Stimulated activated memory B cell treated with anti-CD40 and anti-IgM and Interleukin-4, amounts not matched to agents 10 μg/mL and 1 μg/mL and 100 μg/mL, for 72 hours (primary cell): ENCODE measurements around the gene FMO1.

Source experiments
- ATAC-seq: fragments of 150-1000 bp; cut with Tn5 transposase; 2 replicates; pipeline ENCODE4 v1.10.0; 2021
- H3K27ac Mint-ChIP-seq: one replicate; pipeline ENCODE4 v1.8.0; 2022; ENCODE audit warnings: mild to moderate bottlenecking, mixed read lengths
- H3K27me3 Mint-ChIP-seq: one replicate; pipeline ENCODE4 v1.8.0; 2022; ENCODE audit warnings: mixed read lengths
- H3K36me3 Mint-ChIP-seq: one replicate; pipeline ENCODE4 v1.8.0; 2022; ENCODE audit warnings: mixed read lengths
- H3K4me1 Mint-ChIP-seq: one replicate; pipeline ENCODE4 v1.8.0; 2022; ENCODE audit warnings: mixed read lengths
- H3K4me3 Mint-ChIP-seq: one replicate; pipeline ENCODE4 v1.8.0; 2022; ENCODE audit warnings: mild to moderate bottlenecking, moderate library complexity, mixed read lengths
- H3K9me3 Mint-ChIP-seq: one replicate; pipeline ENCODE4 v1.8.0; 2022; ENCODE audit warnings: mixed read lengths

The FMO1 gene

GRCh38 chr1:171248302-171248701, at the start of gene FMO1:
Gene FMO1 (plus strand): TSS chr1:171248494. CDS start chr1:171258088, 9,594 bp downstream.
- Mint-ChIP-seq H3K4me1 (peaks cover 21% of the 10 kb centered on the region), H3K27me3 (peaks cover 13% of the 10 kb centered on the region)
- ATAC-seq, result no peak

GRCh38 chr1:171204296-171204695, 44.0 kb upstream of the FMO1 start:
- no peaks in the 10 kb centered on the region for H3K36me3 Mint-ChIP-seq
- no peaks in the 10 kb centered on the region for H3K9me3 Mint-ChIP-seq
- no peak overlapping the region for H3K4me3 Mint-ChIP-seq
- H3K27me3 Mint-ChIP-seq, result no peaks in the 10 kb centered on the region
- no peak overlapping the region for H3K27ac Mint-ChIP-seq
- no peak for ATAC-seq
- no peaks in the 10 kb centered on the region for H3K4me1 Mint-ChIP-seq

More at GRCh38 chr1:171248302-171248701, at the start of gene FMO1:
- Mint-ChIP-seq H3K36me3 (no peaks in the 10 kb centered on the region), H3K9me3 (no peaks in the 10 kb centered on the region), H3K4me3 (no peak within 1 kb of the TSS), H3K27ac (no peak within 1 kb of the TSS)

- Mint-ChIP-seq H3K27me3 (no peaks in the 10 kb centered on the region), H3K9me3 (no peaks in the 10 kb centered on the region), H3K36me3 (no peaks in the 10 kb centered on the region), H3K4me1 (no peaks in the 10 kb centered on the region), H3K27ac (no peak overlapping the region), H3K4me3 (no peak overlapping the region)
- no peak for ATAC-seq
These were observed 41.9 kb upstream of the FMO1 start for GRCh38 chr1:171206204-171206977.

- no peak for ATAC-seq
- Mint-ChIP-seq H3K9me3 (no peaks in the 10 kb centered on the region), H3K27ac (no peak overlapping the region), H3K27me3 (no peaks in the 10 kb centered on the region), H3K4me1 (no peaks in the 10 kb centered on the region), H3K4me3 (no peak overlapping the region), H3K36me3 (no peaks in the 10 kb centered on the region)
These were observed 41.3 kb upstream of the FMO1 start for GRCh38 chr1:171206978-171207355.

- Mint-ChIP-seq H3K9me3 (no peaks in the 10 kb centered on the region), H3K4me3 (no peak overlapping the region), H3K36me3 (no peaks in the 10 kb centered on the region), H3K27me3 (no peaks in the 10 kb centered on the region), H3K27ac (no peak overlapping the region), H3K4me1 (no peaks in the 10 kb centered on the region)
- peak; percentile 24 for ATAC-seq
These were observed 40.9 kb upstream of the FMO1 start for GRCh38 chr1:171207377-171207776.

- Mint-ChIP-seq H3K36me3 (no peaks in the 10 kb centered on the region), H3K4me3 (no peak overlapping the region), H3K4me1 (peaks cover 6% of the 10 kb centered on the region), H3K27ac (no peak overlapping the region), H3K27me3 (no peaks in the 10 kb centered on the region), H3K9me3 (no peaks in the 10 kb centered on the region)
- no peak for ATAC-seq
These were observed 37.9 kb upstream of the FMO1 start for GRCh38 chr1:171210355-171210754.

GRCh38 chr1:171212607-171213351, 35.5 kb upstream of the FMO1 start:
- ATAC-seq, result peak; percentile 57
- H3K36me3 Mint-ChIP-seq, result no peaks in the 10 kb centered on the region
- H3K9me3 Mint-ChIP-seq, result no peaks in the 10 kb centered on the region
- H3K27ac Mint-ChIP-seq, result no peak overlapping the region
- peaks cover 6% of the 10 kb centered on the region for H3K4me1 Mint-ChIP-seq
- no peaks in the 10 kb centered on the region for H3K27me3 Mint-ChIP-seq
- H3K4me3 Mint-ChIP-seq, result no peak overlapping the region

- no peak for ATAC-seq
- Mint-ChIP-seq H3K36me3 (no peaks in the 10 kb centered on the region), H3K9me3 (no peaks in the 10 kb centered on the region), H3K27me3 (no peaks in the 10 kb centered on the region), H3K4me3 (no peak overlapping the region), H3K4me1 (peaks cover 6% of the 10 kb centered on the region), H3K27ac (no peak overlapping the region)
These were observed 34.5 kb upstream of the FMO1 start for GRCh38 chr1:171213559-171214454.

GRCh38 chr1:171217658-171218443, 30.4 kb upstream of the FMO1 start:
- H3K36me3 Mint-ChIP-seq, result no peaks in the 10 kb centered on the region
- no peak overlapping the region for H3K27ac Mint-ChIP-seq
- H3K4me3 Mint-ChIP-seq, result no peak overlapping the region
- no peak for ATAC-seq
- no peaks in the 10 kb centered on the region for H3K9me3 Mint-ChIP-seq
- peaks cover 3% of the 10 kb centered on the region for H3K4me1 Mint-ChIP-seq
- no peaks in the 10 kb centered on the region for H3K27me3 Mint-ChIP-seq

GRCh38 chr1:171218661-171219060, 29.6 kb upstream of the FMO1 start:
- no peak for ATAC-seq
- H3K27ac Mint-ChIP-seq, result no peak overlapping the region
- H3K36me3 Mint-ChIP-seq, result no peaks in the 10 kb centered on the region
- no peaks in the 10 kb centered on the region for H3K4me1 Mint-ChIP-seq
- H3K4me3 Mint-ChIP-seq, result no peak overlapping the region
- H3K9me3 Mint-ChIP-seq, result no peaks in the 10 kb centered on the region
- H3K27me3 Mint-ChIP-seq, result no peaks in the 10 kb centered on the region

GRCh38 chr1:171219346-171220080, 28.8 kb upstream of the FMO1 start:
- Mint-ChIP-seq H3K36me3 (no peaks in the 10 kb centered on the region), H3K27me3 (no peaks in the 10 kb centered on the region), H3K27ac (no peak overlapping the region), H3K9me3 (no peaks in the 10 kb centered on the region), H3K4me3 (no peak overlapping the region), H3K4me1 (no peaks in the 10 kb centered on the region)
- no peak for ATAC-seq

- Mint-ChIP-seq H3K4me1 (no peaks in the 10 kb centered on the region), H3K9me3 (no peaks in the 10 kb centered on the region), H3K27me3 (no peaks in the 10 kb centered on the region), H3K36me3 (no peaks in the 10 kb centered on the region), H3K4me3 (no peak overlapping the region), H3K27ac (no peak overlapping the region)
- ATAC-seq, result no peak
These were observed 28.2 kb upstream of the FMO1 start for GRCh38 chr1:171220081-171220420.

- Mint-ChIP-seq H3K36me3 (no peaks in the 10 kb centered on the region), H3K4me1 (no peaks in the 10 kb centered on the region), H3K27ac (no peak overlapping the region), H3K4me3 (no peak overlapping the region), H3K27me3 (no peaks in the 10 kb centered on the region), H3K9me3 (no peaks in the 10 kb centered on the region)
- no peak for ATAC-seq
These were observed 27.7 kb upstream of the FMO1 start for GRCh38 chr1:171220581-171221054.
